Gastrocnemius medialis (tissue), 4 donors: ENCODE measurements around the gene EME1. TPM values are rescaled to one million over a fixed set of nuclear protein-coding genes. Genes with fewer than 3 reads are reported as not detected.

Source experiments
- ATAC-seq, 2 donors: fragments of 150-250 bp; one replicate each; pipeline ENCODE4 v1.9.1; 2016
- DNase-seq, 2 donors: peaks; one replicate each; pipeline ENCODE4 v3.0.0-alpha.2; 2019
- H3K27ac ChIP-seq, 4 donors: fragments of 200-600 bp; sonication (generic); 1 replicate in 1 of 4; 2 replicates in 3 of 4; pipeline ENCODE4 v1.5.1; 2016 to 2018; ENCODE audit warnings: mild to moderate bottlenecking in 2 of 4, moderate library complexity in 1 of 4
- H3K27me3 ChIP-seq, 3 donors: fragments of 200-600 bp; sonication (generic) in 2 of 3; 1 replicate in 1 of 3; 2 replicates in 2 of 3; pipeline versions ENCODE4 v1.5.1 to v1.6.0; 2016 to 2019; ENCODE audit warnings: mild to moderate bottlenecking in 1 of 3, moderate library complexity in 1 of 3
- H3K36me3 ChIP-seq, 2 donors: fragments of 200-600 bp; sonication (generic) in 1 of 2; one replicate each; pipeline ENCODE4 v1.5.1; 2017 to 2018
- H3K4me1 ChIP-seq, 2 donors: fragments of 200-600 bp; sonication (generic) in 1 of 2; one replicate each; pipeline ENCODE4 v1.5.1; 2016 to 2017; ENCODE audit warnings: mild to moderate bottlenecking in 2 of 2
- H3K4me3 ChIP-seq, 4 donors: fragments of 200-600 bp; sonication (generic) in 3 of 4; 1 replicate in 1 of 4; 2 replicates in 3 of 4; pipeline ENCODE4 v1.5.1; 2016 to 2019; ENCODE audit warnings: mild to moderate bottlenecking in 2 of 4
- H3K9me3 ChIP-seq, 3 donors: fragments of 200-600 bp; sonication (generic) in 2 of 3; 1 replicate in 1 of 3; 2 replicates in 2 of 3; pipeline ENCODE4 v1.5.1; 2016 to 2019
- POLR2A ChIP-seq, 2 donors: fragments of 450-650 bp; IDR thresholded peaks; one replicate each; pipeline ENCODE4 v1.6.1; 2017; ENCODE audit warnings: antibody characterized with exemption in 2 of 2, mild to moderate bottlenecking in 2 of 2, moderate library complexity in 2 of 2
- in situ Hi-C, 4 donors: fragments of 200-750 bp; cut with MboI; loops; one replicate each; pipeline versions ENCODE4 v1.15.0 to v1.8.0; 2017; ENCODE audit warnings: low sequenced_read_pairs in 4 of 4
- intact Hi-C: fragments of 100-400 bp; cut with DNase I; formaldehyde crosslinking; loops from one replicate; pipeline ENCODE4 v1.15.1; 2023; ENCODE audit warnings: low total_unique reads
- total RNA-seq, 4 donors: library from RNA; depleted of rRNA; stranded (reverse); fragments of >200 nt; gene quantifications; one replicate each; pipeline versions ENCODE4 v1.1.0 to v1.2.3, GENCODE V29; 2016
- TF ChIP-seq, protein P1 (sequence below), 5 experiments: fragments of 450-650 bp in 3 of 5; fragments of 200-600 bp in 2 of 5; sonication (generic) in 2 of 5; IDR thresholded peaks in 4 of 5; conservative IDR thresholded peaks in 1 of 5; 1 replicate in 4 of 5; 2 replicates in 1 of 5; pipeline ENCODE4 v1.5.1; 2016 to 2019; ENCODE audit warnings: antibody characterized with exemption in 5 of 5, mild to moderate bottlenecking in 3 of 5, moderate library complexity in 3 of 5

The EME1 gene
- total RNA-seq, 4 donors from 2014 or later: 0.82 to 0.95 TPM; not detected in 2

GRCh38 chr17:50354776-50355175 is 18.3 kb upstream of the EME1 start:
- in situ Hi-C loops: no loop called here
- no peaks in the 10 kb centered on the region for H3K27me3 ChIP-seq
- H3K36me3 ChIP-seq: peaks cover 0 to 43% of the 10 kb centered on the region in 2 donors
- H3K27ac ChIP-seq: no peak overlapping the region
- ATAC-seq (no peak), DNase-seq (peak in 1 of 2 donors; percentile 9)
- H3K4me3 ChIP-seq: no peak overlapping the region
- H3K4me1 ChIP-seq: no peaks in the 10 kb centered on the region
- TF ChIP-seq POLR2A (IDR thresholded peaks at IDR 0.05): no peak
- TF ChIP-seq, protein P1, sequence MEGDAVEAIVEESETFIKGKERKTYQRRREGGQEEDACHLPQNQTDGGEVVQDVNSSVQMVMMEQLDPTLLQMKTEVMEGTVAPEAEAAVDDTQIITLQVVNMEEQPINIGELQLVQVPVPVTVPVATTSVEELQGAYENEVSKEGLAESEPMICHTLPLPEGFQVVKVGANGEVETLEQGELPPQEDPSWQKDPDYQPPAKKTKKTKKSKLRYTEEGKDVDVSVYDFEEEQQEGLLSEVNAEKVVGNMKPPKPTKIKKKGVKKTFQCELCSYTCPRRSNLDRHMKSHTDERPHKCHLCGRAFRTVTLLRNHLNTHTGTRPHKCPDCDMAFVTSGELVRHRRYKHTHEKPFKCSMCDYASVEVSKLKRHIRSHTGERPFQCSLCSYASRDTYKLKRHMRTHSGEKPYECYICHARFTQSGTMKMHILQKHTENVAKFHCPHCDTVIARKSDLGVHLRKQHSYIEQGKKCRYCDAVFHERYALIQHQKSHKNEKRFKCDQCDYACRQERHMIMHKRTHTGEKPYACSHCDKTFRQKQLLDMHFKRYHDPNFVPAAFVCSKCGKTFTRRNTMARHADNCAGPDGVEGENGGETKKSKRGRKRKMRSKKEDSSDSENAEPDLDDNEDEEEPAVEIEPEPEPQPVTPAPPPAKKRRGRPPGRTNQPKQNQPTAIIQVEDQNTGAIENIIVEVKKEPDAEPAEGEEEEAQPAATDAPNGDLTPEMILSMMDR (IDR thresholded peaks at IDR 0.05 in 4 of 5, conservative IDR thresholded peaks at IDR 0.05 in 1 of 5): no peak
- no peaks in the 10 kb centered on the region for H3K9me3 ChIP-seq
- intact Hi-C loops: no loop called here

- no peak overlapping the region for H3K27ac ChIP-seq
- TF ChIP-seq, protein P1 (IDR thresholded peaks at IDR 0.05 in 4 of 5, conservative IDR thresholded peaks at IDR 0.05 in 1 of 5): no peak
- no peak for TF ChIP-seq POLR2A (IDR thresholded peaks at IDR 0.05)
- no peaks in the 10 kb centered on the region for H3K4me1 ChIP-seq
- no peak for ATAC-seq
- no peak overlapping the region for H3K4me3 ChIP-seq
- H3K36me3 ChIP-seq: peaks cover 0 to 43% of the 10 kb centered on the region in 2 donors
- H3K9me3 ChIP-seq: no peaks in the 10 kb centered on the region
- intact Hi-C loops (no loop called here), in situ Hi-C loops (no loop called here)
- no peak for DNase-seq
- no peaks in the 10 kb centered on the region for H3K27me3 ChIP-seq
Observed at GRCh38 chr17:50355336-50355700, 17.7 kb upstream of the EME1 start.

DNA sequence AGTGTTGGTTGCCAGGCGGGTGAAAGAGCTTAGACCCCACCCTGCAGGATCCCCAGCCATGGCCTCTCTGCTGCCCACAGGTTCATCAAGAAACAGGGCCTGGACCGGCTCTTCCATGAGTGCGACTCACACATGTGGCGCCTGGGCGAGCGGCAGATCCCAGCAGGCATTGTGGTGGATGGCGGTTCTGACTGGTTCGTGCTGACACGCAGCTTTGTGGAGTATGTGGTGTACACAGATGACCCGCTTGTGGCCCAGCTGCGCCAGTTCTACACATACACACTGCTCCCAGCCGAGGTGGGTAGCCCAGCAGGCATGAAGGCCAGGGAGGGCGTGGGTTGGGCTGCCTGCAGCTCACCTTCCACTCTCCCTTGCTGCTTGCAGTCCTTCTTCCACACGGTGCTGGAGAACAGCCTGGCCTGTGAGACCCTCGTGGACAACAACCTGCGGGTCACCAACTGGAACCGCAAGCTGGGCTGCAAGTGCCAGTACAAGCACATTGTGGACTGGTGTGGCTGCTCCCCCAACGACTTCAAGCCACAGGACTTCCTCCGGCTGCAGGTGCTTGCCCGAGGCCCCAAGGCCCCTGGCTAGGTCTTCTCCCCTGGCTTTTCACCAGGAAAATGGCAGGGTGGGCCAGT is 17.2 kb upstream of the EME1 start:
- peak in 1 of 2 donors; percentile 10 for DNase-seq
- intact Hi-C loops: no loop called here
- no peaks in the 10 kb centered on the region for H3K4me1 ChIP-seq
- H3K27ac ChIP-seq: no peak overlapping the region
- peaks cover 0 to 43% of the 10 kb centered on the region in 2 donors for H3K36me3 ChIP-seq
- H3K4me3 ChIP-seq: no peak overlapping the region
- in situ Hi-C loops: no loop called here
- no peak for ATAC-seq
- TF ChIP-seq, protein P1 (IDR thresholded peaks at IDR 0.05 in 4 of 5, conservative IDR thresholded peaks at IDR 0.05 in 1 of 5): no peak
- TF ChIP-seq POLR2A (IDR thresholded peaks at IDR 0.05): no peak
- no peaks in the 10 kb centered on the region for H3K27me3 ChIP-seq
- H3K9me3 ChIP-seq: no peaks in the 10 kb centered on the region

- Histone ChIP-seq H3K4me3 (no peak overlapping the region), H3K9me3 (no peaks in the 10 kb centered on the region), H3K36me3 (peaks cover 0 to 43% of the 10 kb centered on the region in 2 donors), H3K27me3 (no peaks in the 10 kb centered on the region), H3K27ac (no peak overlapping the region), H3K4me1 (no peaks in the 10 kb centered on the region)
- DNase-seq: peak in 1 of 2 donors; percentile 9
- ATAC-seq: no peak
- intact Hi-C loops (no loop called here), in situ Hi-C loops (no loop called here)
- TF ChIP-seq, protein P1 (IDR thresholded peaks at IDR 0.05 in 4 of 5, conservative IDR thresholded peaks at IDR 0.05 in 1 of 5): no peak
- no peak for TF ChIP-seq POLR2A (IDR thresholded peaks at IDR 0.05)
Observed at GRCh38 chr17:50356418-50356817, 16.6 kb upstream of the EME1 start.
